ENCODE measurements around the gene PAPPA. TPM values are rescaled to one million over a fixed set of nuclear protein-coding genes. Genes with fewer than 3 reads are reported as not detected.

Gene PAPPA
- total and polyA plus RNA-seq, 9 of the 15 experiments (the other 6 are each of a cell fraction or from before 2014, with no cell fraction given) = 0.06 to 0.18 (median 0.11) TPM

DNA sequence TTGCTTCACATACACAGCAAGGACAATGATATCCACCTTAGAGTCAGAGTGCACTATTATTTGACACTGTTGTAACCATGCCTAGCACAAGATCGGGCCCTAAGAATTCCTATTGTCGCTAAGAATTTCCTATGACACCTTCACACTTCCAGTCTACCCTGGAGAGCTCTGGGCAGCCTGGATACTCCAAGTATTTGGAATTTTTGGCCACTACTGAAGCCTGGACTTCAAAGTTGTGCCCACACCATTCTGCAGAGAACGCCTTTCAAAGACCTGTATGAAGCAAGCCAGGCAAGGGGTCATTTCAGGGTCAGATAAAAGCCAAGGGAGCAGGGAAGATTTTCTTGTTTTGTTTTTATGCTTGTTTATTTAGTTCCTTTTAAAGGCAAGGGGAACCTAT lies 179.7 kb downstream of the PAPPA start (continued):
- TF ChIP-seq, protein P1, sequence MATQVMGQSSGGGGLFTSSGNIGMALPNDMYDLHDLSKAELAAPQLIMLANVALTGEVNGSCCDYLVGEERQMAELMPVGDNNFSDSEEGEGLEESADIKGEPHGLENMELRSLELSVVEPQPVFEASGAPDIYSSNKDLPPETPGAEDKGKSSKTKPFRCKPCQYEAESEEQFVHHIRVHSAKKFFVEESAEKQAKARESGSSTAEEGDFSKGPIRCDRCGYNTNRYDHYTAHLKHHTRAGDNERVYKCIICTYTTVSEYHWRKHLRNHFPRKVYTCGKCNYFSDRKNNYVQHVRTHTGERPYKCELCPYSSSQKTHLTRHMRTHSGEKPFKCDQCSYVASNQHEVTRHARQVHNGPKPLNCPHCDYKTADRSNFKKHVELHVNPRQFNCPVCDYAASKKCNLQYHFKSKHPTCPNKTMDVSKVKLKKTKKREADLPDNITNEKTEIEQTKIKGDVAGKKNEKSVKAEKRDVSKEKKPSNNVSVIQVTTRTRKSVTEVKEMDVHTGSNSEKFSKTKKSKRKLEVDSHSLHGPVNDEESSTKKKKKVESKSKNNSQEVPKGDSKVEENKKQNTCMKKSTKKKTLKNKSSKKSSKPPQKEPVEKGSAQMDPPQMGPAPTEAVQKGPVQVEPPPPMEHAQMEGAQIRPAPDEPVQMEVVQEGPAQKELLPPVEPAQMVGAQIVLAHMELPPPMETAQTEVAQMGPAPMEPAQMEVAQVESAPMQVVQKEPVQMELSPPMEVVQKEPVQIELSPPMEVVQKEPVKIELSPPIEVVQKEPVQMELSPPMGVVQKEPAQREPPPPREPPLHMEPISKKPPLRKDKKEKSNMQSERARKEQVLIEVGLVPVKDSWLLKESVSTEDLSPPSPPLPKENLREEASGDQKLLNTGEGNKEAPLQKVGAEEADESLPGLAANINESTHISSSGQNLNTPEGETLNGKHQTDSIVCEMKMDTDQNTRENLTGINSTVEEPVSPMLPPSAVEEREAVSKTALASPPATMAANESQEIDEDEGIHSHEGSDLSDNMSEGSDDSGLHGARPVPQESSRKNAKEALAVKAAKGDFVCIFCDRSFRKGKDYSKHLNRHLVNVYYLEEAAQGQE (IDR thresholded peaks at IDR 0.05; ENCODE audit: borderline replicate concordance) = no peak
- TF ChIP-seq, protein P1 (CRISPR knock-in tag; IDR thresholded peaks at IDR 0.05; ENCODE audit: low read depth) = no peak
- TF ChIP-seq ZNF232 (CRISPR knock-in tag; IDR thresholded peaks at IDR 0.05) = no peak
